KOPT-K1 (cell line): ENCODE data around the gene CORO2B.

Experiments
- H3K27ac ChIP-seq: fragments of 200-600 bp; sonication (generic); 2 replicates; pipeline ENCODE4 v1.5.1; 2016; ENCODE audit warnings: antibody characterized with exemption, mild to moderate bottlenecking, low read depth, low read length; ENCODE audit not compliant: poor library complexity, severe bottlenecking
- H3K36me3 ChIP-seq: fragments of 200-600 bp; sonication (generic); 2 replicates; pipeline ENCODE4 v1.5.1; 2017; ENCODE audit warnings: antibody characterized with exemption, mild to moderate bottlenecking, low read length, moderate library complexity; ENCODE audit not compliant: insufficient read depth
- H3K9me3 ChIP-seq: fragments of 200-600 bp; sonication (generic); 2 replicates; pipeline ENCODE4 v1.5.1; 2017; ENCODE audit warnings: antibody characterized with exemption, low read length, mild to moderate bottlenecking; ENCODE audit not compliant: insufficient read depth, poor library complexity, severe bottlenecking

Gene CORO2B

DNA sequence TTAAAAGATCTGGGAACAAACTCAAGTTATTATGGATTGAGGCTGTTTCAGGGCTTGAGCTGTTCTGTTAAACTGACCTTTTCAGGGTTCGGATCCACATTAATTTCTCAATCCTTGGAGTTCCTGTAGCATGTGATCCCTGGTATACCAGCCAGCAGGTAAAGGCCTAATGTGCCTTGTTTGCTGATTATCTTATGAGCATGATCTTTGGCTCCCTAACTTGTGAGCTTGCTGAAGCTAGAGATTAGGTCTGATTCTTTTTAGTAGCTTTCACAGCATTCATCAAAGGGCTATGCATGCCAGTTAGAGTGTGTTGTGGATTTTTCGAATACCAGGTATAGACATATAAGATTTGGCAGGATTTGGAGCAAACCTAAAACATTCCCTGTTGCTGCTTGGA is 10.3 kb downstream of the CORO2B start:
- Histone ChIP-seq H3K27ac (no peak overlapping the region), H3K9me3 (no peaks in the 10 kb centered on the region), H3K36me3 (no peaks in the 10 kb centered on the region)

GRCh38 chr15:68589783-68590710 is 11.3 kb downstream of the CORO2B start:
- H3K27ac ChIP-seq, result no peak overlapping the region
- H3K36me3 ChIP-seq, result no peaks in the 10 kb centered on the region
- H3K9me3 ChIP-seq, result no peaks in the 10 kb centered on the region

DNA sequence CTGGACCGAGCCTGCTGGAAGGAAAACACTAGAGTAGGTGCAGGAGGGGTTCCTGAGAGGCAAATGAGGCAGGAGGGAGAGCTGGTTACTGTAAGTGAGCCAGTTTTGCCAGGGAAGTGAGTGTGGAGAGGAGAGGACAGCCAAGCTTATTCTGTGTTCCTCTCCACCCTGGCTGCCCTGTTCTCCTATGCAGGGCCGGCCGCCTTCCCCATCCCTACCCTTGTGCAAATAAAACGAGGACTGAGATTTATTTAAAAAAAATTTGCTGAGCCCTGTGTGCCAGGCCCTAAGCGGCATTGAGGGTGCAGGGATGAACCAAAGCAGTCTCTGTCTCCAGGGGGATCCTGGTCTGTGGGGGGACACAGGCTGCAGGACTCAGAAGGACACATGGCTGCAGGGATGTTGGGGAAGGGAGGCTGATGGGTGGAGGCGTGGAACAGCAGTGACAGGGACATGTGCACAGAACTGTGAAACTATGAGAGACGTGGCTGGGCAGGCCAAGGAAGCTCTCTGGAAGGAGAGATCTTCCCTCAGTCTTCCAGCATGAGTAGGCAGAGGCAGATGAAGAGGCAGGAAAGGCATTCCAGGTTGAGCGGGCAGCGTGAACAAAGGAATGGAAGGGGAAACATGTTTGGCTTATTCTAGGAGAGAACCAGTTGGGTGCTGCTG is 12.1 kb downstream of the CORO2B start:
- H3K9me3 ChIP-seq, result no peaks in the 10 kb centered on the region
- no peak overlapping the region for H3K27ac ChIP-seq
- H3K36me3 ChIP-seq, result no peaks in the 10 kb centered on the region

- Histone ChIP-seq H3K27ac (no peak overlapping the region), H3K9me3 (no peaks in the 10 kb centered on the region), H3K36me3 (no peaks in the 10 kb centered on the region)
These were observed 13.3 kb downstream of the CORO2B start for GRCh38 chr15:68592054-68592453.

GRCh38 chr15:68592544-68592943 is 13.8 kb downstream of the CORO2B start:
- H3K27ac ChIP-seq, result no peak overlapping the region
- H3K36me3 ChIP-seq, result no peaks in the 10 kb centered on the region
- no peaks in the 10 kb centered on the region for H3K9me3 ChIP-seq

DNA sequence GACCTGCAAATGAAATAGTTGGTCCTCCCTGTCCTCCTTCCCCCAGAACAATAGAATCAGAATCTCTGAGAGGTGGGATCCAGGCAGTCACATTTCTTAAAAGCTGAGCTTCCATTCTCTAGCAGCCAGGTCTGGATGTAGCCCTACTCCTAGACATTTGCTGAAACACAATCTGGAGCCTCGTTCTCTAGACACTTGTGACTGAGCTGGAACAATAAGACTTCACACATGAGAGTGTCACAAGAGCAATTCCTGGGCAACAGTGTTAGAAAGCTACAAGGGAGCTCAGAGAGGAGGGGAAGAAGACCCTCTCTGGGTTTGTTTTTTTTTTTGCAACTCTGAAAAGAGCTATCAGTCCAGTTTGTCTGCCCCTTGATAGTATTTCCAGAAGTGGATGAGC is 14.5 kb downstream of the CORO2B start:
- Histone ChIP-seq H3K27ac (no peak overlapping the region), H3K9me3 (no peaks in the 10 kb centered on the region), H3K36me3 (no peaks in the 10 kb centered on the region)

GRCh38 chr15:68593828-68594532 is 15.2 kb downstream of the CORO2B start:
- H3K9me3 ChIP-seq, result no peaks in the 10 kb centered on the region
- H3K36me3 ChIP-seq, result no peaks in the 10 kb centered on the region
- no peak overlapping the region for H3K27ac ChIP-seq

DNA sequence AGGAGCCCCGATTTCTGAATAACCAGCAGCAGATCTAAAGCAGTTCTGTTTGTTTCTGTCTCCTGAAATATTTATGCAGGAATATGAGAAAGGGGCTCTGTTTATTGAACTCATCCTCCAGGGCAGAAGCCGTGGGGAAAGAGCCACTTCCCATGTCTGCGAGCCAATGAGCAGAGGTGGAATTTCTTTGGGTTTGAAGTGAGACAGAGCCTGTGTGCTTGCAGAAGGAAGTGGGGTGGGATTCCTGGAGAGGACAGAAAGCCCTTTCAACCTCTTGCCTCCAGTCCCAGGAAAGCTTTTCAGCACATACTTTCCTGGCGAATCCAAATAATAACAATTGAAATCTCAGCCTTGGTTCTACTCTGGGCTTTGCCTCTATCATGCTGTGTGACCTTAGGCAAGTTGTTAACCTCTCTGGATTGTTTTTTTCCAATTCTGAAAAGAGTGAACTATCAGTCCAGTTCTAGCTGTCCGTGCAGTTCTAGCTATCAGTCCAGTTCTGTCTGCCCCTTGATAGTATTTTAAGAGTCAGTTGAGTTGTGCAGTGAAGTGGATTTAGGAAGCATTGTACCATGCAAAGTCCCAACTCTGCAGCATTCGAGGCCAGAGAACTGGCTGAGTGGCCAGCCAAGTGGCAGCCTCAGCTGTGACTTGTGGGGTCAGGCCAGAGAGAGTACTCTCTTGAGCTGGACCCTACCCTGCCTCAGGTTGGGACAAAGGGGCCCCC is 15.9 kb downstream of the CORO2B start:
- Histone ChIP-seq H3K36me3 (no peaks in the 10 kb centered on the region), H3K9me3 (no peaks in the 10 kb centered on the region), H3K27ac (no peak overlapping the region)

DNA sequence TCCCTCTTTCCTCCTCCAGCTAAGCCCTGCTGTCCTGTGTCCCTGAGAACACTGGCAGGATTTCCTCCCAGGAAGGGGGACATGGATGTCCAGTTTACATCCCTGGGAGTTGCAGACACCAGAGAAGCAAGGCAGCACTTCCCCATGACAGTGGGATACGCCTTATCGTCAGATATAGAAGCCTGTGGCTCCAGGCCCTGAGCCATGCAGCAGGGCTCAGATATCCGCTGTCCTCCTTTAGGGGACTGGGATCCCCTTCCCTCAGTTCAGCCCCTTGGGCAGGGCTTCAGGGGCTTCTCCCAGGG is 16.4 kb downstream of the CORO2B start:
- H3K36me3 ChIP-seq, result no peaks in the 10 kb centered on the region
- no peak overlapping the region for H3K27ac ChIP-seq
- no peaks in the 10 kb centered on the region for H3K9me3 ChIP-seq

- Histone ChIP-seq H3K9me3 (no peaks in the 10 kb centered on the region), H3K36me3 (no peaks in the 10 kb centered on the region), H3K27ac (no peak overlapping the region)
These were observed 17.0 kb downstream of the CORO2B start for GRCh38 chr15:68595761-68596160.

- Histone ChIP-seq H3K27ac (no peak overlapping the region), H3K9me3 (no peaks in the 10 kb centered on the region), H3K36me3 (no peaks in the 10 kb centered on the region)
These were observed 17.9 kb downstream of the CORO2B start for GRCh38 chr15:68596691-68597090.

- H3K36me3 ChIP-seq, result no peaks in the 10 kb centered on the region
- H3K9me3 ChIP-seq, result no peaks in the 10 kb centered on the region
- no peak overlapping the region for H3K27ac ChIP-seq
These were observed 18.8 kb downstream of the CORO2B start for GRCh38 chr15:68597581-68597980.

GRCh38 chr15:68598171-68599152 is 19.7 kb downstream of the CORO2B start:
- Histone ChIP-seq H3K9me3 (no peaks in the 10 kb centered on the region), H3K36me3 (no peaks in the 10 kb centered on the region), H3K27ac (no peak overlapping the region)

GRCh38 chr15:68599153-68599545 is 20.4 kb downstream of the CORO2B start:
- Histone ChIP-seq H3K9me3 (no peaks in the 10 kb centered on the region), H3K36me3 (no peaks in the 10 kb centered on the region), H3K27ac (no peak overlapping the region)
